GM12878 (cell line): Measurements from ENCODE around the gene UBA7.
"Not testable (repeated sequence)": the region's sequence is repeated elsewhere in the genome, so short reads cannot be mapped to it uniquely, and the experiment has no call there.

ENCODE experiments used
- CTCF ChIP-seq, 3 experiments: IDR thresholded peaks in 2 of 3; conservative IDR thresholded peaks in 1 of 3; 2 replicates each; pipeline ENCODE4 v1.5.1; 2011; ENCODE audit warnings: low read depth in 3 of 3, low read length in 3 of 3, mild to moderate bottlenecking in 3 of 3, control low read depth in 2 of 3, moderate library complexity in 2 of 3, inconsistent platforms in 1 of 3, mixed read lengths in 1 of 3; ENCODE audit not compliant: control insufficient read depth in 2 of 3, insufficient read depth in 1 of 3; ENCODE audit errors: extremely low read depth in 1 of 3
- HCFC1 ChIP-seq: fragments of 150-350 bp; IDR thresholded peaks from 2 replicates; pipeline ENCODE4 v1.6.1; 2014; ENCODE audit warnings: low read length

- TF ChIP-seq CTCF (IDR thresholded peaks at IDR 0.05 in 2 of 3, conservative IDR thresholded peaks at IDR 0.05 in 1 of 3; ENCODE audit: control insufficient read depth in 2 of 3, extremely low read depth in 1 of 3, insufficient read depth in 1 of 3, low read depth in 3 of 3, low read length in 3 of 3); HCFC1: not testable (repeated sequence)
These were observed 9.4 kb upstream of the UBA7 start for GRCh38 chr3:49823131-49823530.
